MM.1S (cell line): ENCODE results near the gene PTCHD1.

Experiments
- DNase-seq: peaks from one replicate; pipeline ENCODE4 v3.0.0-alpha.2; 2015
- H2AFZ ChIP-seq: fragments of 300-600 bp; sonication (generic); 2 replicates; pipeline ENCODE4 v1.6.0; 2016; ENCODE audit warnings: antibody characterized with exemption, low read length
- H3F3A ChIP-seq: fragments of 300-600 bp; sonication (generic); 2 replicates; pipeline ENCODE4 v1.6.1; 2016; ENCODE audit warnings: mild to moderate bottlenecking, antibody characterized with exemption, low read length, moderate library complexity, mixed read lengths; ENCODE audit not compliant: insufficient read depth
- H3K27ac ChIP-seq: fragments of 300-600 bp; sonication (generic); 2 replicates; pipeline ENCODE4 v1.5.1; 2016; ENCODE audit warnings: mild to moderate bottlenecking, low read length
- H3K27me3 ChIP-seq: fragments of 300-600 bp; sonication (generic); replicated peaks from 2 replicates; pipeline ENCODE4 v1.6.0; 2016; ENCODE audit warnings: low read length; ENCODE audit not compliant: insufficient read depth
- H3K36me3 ChIP-seq: fragments of 300-600 bp; sonication (generic); replicated peaks from 2 replicates; pipeline ENCODE4 v1.6.1; 2016; ENCODE audit warnings: mild to moderate bottlenecking, low read length, mixed read lengths; ENCODE audit not compliant: insufficient read depth
- H3K4me1 ChIP-seq: fragments of 300-600 bp; sonication (generic); 2 replicates; pipeline ENCODE4 v1.6.1; 2016; ENCODE audit warnings: low read length, mixed read lengths
- H3K4me2 ChIP-seq: fragments of 300-600 bp; sonication (generic); 2 replicates; pipeline ENCODE4 v1.6.0; 2016; ENCODE audit warnings: low read depth, low read length
- H3K4me3 ChIP-seq: fragments of 300-600 bp; sonication (generic); 2 replicates; pipeline ENCODE4 v1.5.1; 2016; ENCODE audit warnings: low read length, mixed read lengths
- H3K79me2 ChIP-seq: fragments of 300-600 bp; sonication (generic); 2 replicates; pipeline ENCODE4 v1.6.1; 2016; ENCODE audit warnings: mixed run types, low read length, mixed read lengths
- H3K9ac ChIP-seq: fragments of 300-600 bp; sonication (generic); 2 replicates; pipeline ENCODE4 v1.6.1; 2016; ENCODE audit warnings: low read length, mixed read lengths
- H3K9me2 ChIP-seq: fragments of 300-600 bp; sonication (generic); replicated peaks from 2 replicates; pipeline ENCODE4 v1.6.1; 2016; ENCODE audit warnings: mild to moderate bottlenecking, low read length, mixed read lengths; ENCODE audit not compliant: insufficient read depth
- H3K9me3 ChIP-seq: fragments of 300-600 bp; sonication (generic); replicated peaks from 2 replicates; pipeline ENCODE4 v1.6.1; 2016; ENCODE audit warnings: mild to moderate bottlenecking, low read length, mixed read lengths; ENCODE audit not compliant: insufficient read depth
- H4K20me1 ChIP-seq: fragments of 300-600 bp; sonication (generic); 2 replicates; pipeline ENCODE4 v1.6.1; 2016; ENCODE audit warnings: mild to moderate bottlenecking, low read length, moderate library complexity, mixed read lengths; ENCODE audit not compliant: insufficient read depth
- CTCF ChIP-seq: fragments of 300-600 bp; sonication (generic); IDR thresholded peaks from 2 replicates; pipeline ENCODE4 v1.5.1; 2016; ENCODE audit warnings: antibody characterized with exemption, low read length, mixed read lengths
- EZH2 ChIP-seq: fragments of 300-600 bp; sonication (generic); optimal IDR thresholded peaks from 2 replicates; pipeline ENCODE3; 2017; ENCODE audit warnings: low read depth, mild to moderate bottlenecking, antibody characterized with exemption, low read length, mixed read lengths
- EZH2phosphoT487 ChIP-seq: fragments of 300-600 bp; sonication (generic); IDR thresholded peaks from 2 replicates; pipeline ENCODE4 v1.6.1; 2018; ENCODE audit warnings: antibody characterized with exemption, low read length

The PTCHD1 gene

GRCh38 chrX:23386726-23387125, 52.1 kb downstream of the PTCHD1 start:
- no peak overlapping the region for H3K27ac ChIP-seq
- H4K20me1 ChIP-seq = no peaks in the 10 kb centered on the region

GRCh38 chrX:23387550-23388184, 53.0 kb downstream of the PTCHD1 start:
- TF ChIP-seq EZH2phosphoT487 (no peak), CTCF (no peak), EZH2 (no peak)
- Histone ChIP-seq H3K27me3 (no peaks in the 10 kb centered on the region), H3K27ac (no peak overlapping the region), H3K4me3 (no peak overlapping the region), H3K9me3 (no peaks in the 10 kb centered on the region), H3K4me2 (no peak overlapping the region), H3K9ac (no peak overlapping the region), H3K9me2 (no peaks in the 10 kb centered on the region), H2AFZ (no peak overlapping the region), H3K79me2 (no peaks in the 10 kb centered on the region), H4K20me1 (no peaks in the 10 kb centered on the region), H3K36me3 (no peaks in the 10 kb centered on the region), H3F3A (no peaks in the 10 kb centered on the region), H3K4me1 (no peaks in the 10 kb centered on the region)
- no peak for DNase-seq

More at GRCh38 chrX:23386726-23387125, 52.1 kb downstream of the PTCHD1 start:
- no peak for TF ChIP-seq EZH2
- no peak for TF ChIP-seq CTCF
- no peak for TF ChIP-seq EZH2phosphoT487
- H3K4me3 ChIP-seq = no peak overlapping the region
- no peaks in the 10 kb centered on the region for H3K9me3 ChIP-seq
- H3K9me2 ChIP-seq = no peaks in the 10 kb centered on the region
- DNase-seq = no peak
- no peaks in the 10 kb centered on the region for H3F3A ChIP-seq
- no peaks in the 10 kb centered on the region for H3K36me3 ChIP-seq
- no peak overlapping the region for H3K9ac ChIP-seq
- no peak overlapping the region for H3K4me2 ChIP-seq
- no peaks in the 10 kb centered on the region for H3K79me2 ChIP-seq
- no peaks in the 10 kb centered on the region for H3K4me1 ChIP-seq
- H2AFZ ChIP-seq = no peak overlapping the region
- no peaks in the 10 kb centered on the region for H3K27me3 ChIP-seq

GRCh38 chrX:23389196-23389792, 54.6 kb downstream of the PTCHD1 start:
- Histone ChIP-seq H3K9me2 (no peaks in the 10 kb centered on the region), H3K9ac (no peak overlapping the region), H3K4me2 (no peak overlapping the region), H3K27me3 (no peaks in the 10 kb centered on the region), H3K27ac (no peak overlapping the region), H3K36me3 (no peaks in the 10 kb centered on the region), H4K20me1 (no peaks in the 10 kb centered on the region), H2AFZ (no peak overlapping the region), H3K79me2 (no peaks in the 10 kb centered on the region), H3K4me1 (no peaks in the 10 kb centered on the region), H3K9me3 (no peaks in the 10 kb centered on the region), H3F3A (no peaks in the 10 kb centered on the region), H3K4me3 (no peak overlapping the region)
- TF ChIP-seq EZH2 = no peak
- no peak for TF ChIP-seq EZH2phosphoT487
- TF ChIP-seq CTCF = no peak
- DNase-seq = no peak
